ENCODE data around the gene GOLIM4. TPM values are rescaled to one million over a fixed set of nuclear protein-coding genes. Genes with fewer than 3 reads are reported as not detected.
"Not testable (repeated sequence)": the region's sequence is repeated elsewhere in the genome, so short reads cannot be mapped to it uniquely, and the experiment has no call there.

Gene GOLIM4
- total RNA-seq, 2 experiments from 2014 or later: 1.6 to 1.7 TPM

- H3K9me3 Mint-ChIP-seq: peaks cover under 1% of the 10 kb centered on the region
- no peak for DNase-seq
- no peak overlapping the region for H3K4me3 Mint-ChIP-seq
- peaks cover 2% of the 10 kb centered on the region for H3K27me3 Mint-ChIP-seq
- no peak overlapping the region for H3K27ac Mint-ChIP-seq
- no peaks in the 10 kb centered on the region for H3K36me3 Mint-ChIP-seq (ENCODE audit: low read depth)
- peaks cover 18% of the 10 kb centered on the region for H3K4me1 Mint-ChIP-seq
- CTCF ChIA-PET: no interaction called here
- POLR2A ChIA-PET: no interaction called here
These were observed 35.4 kb downstream of the GOLIM4 start for GRCh38 chr3:168060317-168060716.

- no peak for DNase-seq
- peaks cover 18% of the 10 kb centered on the region for H3K4me1 Mint-ChIP-seq
- ChIA-PET POLR2A (no interaction called here), CTCF (no interaction called here)
- no peaks in the 10 kb centered on the region for H3K36me3 Mint-ChIP-seq (ENCODE audit: low read depth)
- H3K9me3 Mint-ChIP-seq: peaks cover 4% of the 10 kb centered on the region
- H3K27me3 Mint-ChIP-seq: peaks cover 2% of the 10 kb centered on the region
- H3K27ac Mint-ChIP-seq: no peak overlapping the region
- H3K4me3 Mint-ChIP-seq: no peak overlapping the region
These were observed 37.2 kb downstream of the GOLIM4 start for GRCh38 chr3:168058481-168058880.

GRCh38 chr3:168056398-168057230 is 39.1 kb downstream of the GOLIM4 start:
- CTCF ChIA-PET; H3K27ac Mint-ChIP-seq; H3K4me3 Mint-ChIP-seq; H3K36me3 Mint-ChIP-seq (ENCODE audit: low read depth); POLR2A ChIA-PET; H3K9me3 Mint-ChIP-seq; H3K27me3 Mint-ChIP-seq; DNase-seq: not testable (repeated sequence)
- H3K4me1 Mint-ChIP-seq: peaks cover 10% of the 10 kb centered on the region

GRCh38 chr3:168054447-168054846 is 41.3 kb downstream of the GOLIM4 start:
- H3K4me3 Mint-ChIP-seq: no peak overlapping the region
- ChIA-PET CTCF (no interaction called here), POLR2A (no interaction called here)
- H3K36me3 Mint-ChIP-seq (ENCODE audit: low read depth): no peaks in the 10 kb centered on the region
- H3K4me1 Mint-ChIP-seq: no peaks in the 10 kb centered on the region
- H3K9me3 Mint-ChIP-seq: peaks cover 4% of the 10 kb centered on the region
- no peak overlapping the region for H3K27ac Mint-ChIP-seq
- no peak for DNase-seq
- no peaks in the 10 kb centered on the region for H3K27me3 Mint-ChIP-seq

GRCh38 chr3:168053115-168053514 is 42.6 kb downstream of the GOLIM4 start:
- Mint-ChIP-seq H3K4me1 (no peaks in the 10 kb centered on the region), H3K9me3 (peaks cover 4% of the 10 kb centered on the region), H3K27me3 (no peaks in the 10 kb centered on the region), H3K27ac (no peak overlapping the region), H3K4me3 (no peak overlapping the region), H3K36me3 (ENCODE audit: low read depth) (no peaks in the 10 kb centered on the region)
- DNase-seq: no peak
- ChIA-PET CTCF (interaction anchor here (0.9 to 1.0 kb wide), 2 partner anchors 12 to 16 kb away, joined by 3 to 4 read pairs; no protein-coding TSS in a partner anchor), POLR2A (no interaction called here)

GRCh38 chr3:168052515-168052914 is 43.2 kb downstream of the GOLIM4 start:
- no peak overlapping the region for H3K27ac Mint-ChIP-seq
- CTCF ChIA-PET: interaction anchor here (0.9 to 1.0 kb wide), 2 partner anchors 11 to 15 kb away, joined by 3 to 4 read pairs; no protein-coding TSS in a partner anchor
- POLR2A ChIA-PET: no interaction called here

GRCh38 chr3:168051531-168052471 is 43.9 kb downstream of the GOLIM4 start:
- H3K27ac Mint-ChIP-seq: no peak overlapping the region
- POLR2A ChIA-PET: no interaction called here

More at GRCh38 chr3:168052515-168052914, 43.2 kb downstream of the GOLIM4 start:
- Mint-ChIP-seq H3K9me3 (peaks cover 4% of the 10 kb centered on the region), H3K4me3 (no peak overlapping the region), H3K36me3 (ENCODE audit: low read depth) (no peaks in the 10 kb centered on the region), H3K27me3 (no peaks in the 10 kb centered on the region), H3K4me1 (no peaks in the 10 kb centered on the region)
- DNase-seq: no peak

GRCh38 chr3:168051070-168051469 is 44.7 kb downstream of the GOLIM4 start:
- H3K27me3 Mint-ChIP-seq: no peaks in the 10 kb centered on the region
- CTCF ChIA-PET: no interaction called here
- H3K27ac Mint-ChIP-seq: no peak overlapping the region

More at GRCh38 chr3:168051531-168052471, 43.9 kb downstream of the GOLIM4 start:
- Mint-ChIP-seq H3K27me3 (no peaks in the 10 kb centered on the region), H3K4me3 (no peak overlapping the region), H3K9me3 (peaks cover 4% of the 10 kb centered on the region), H3K4me1 (no peaks in the 10 kb centered on the region), H3K36me3 (ENCODE audit: low read depth) (no peaks in the 10 kb centered on the region)
- CTCF ChIA-PET: interaction anchor here (0.9 to 1.0 kb wide), 2 partner anchors 11 to 15 kb away, joined by 3 to 4 read pairs; no protein-coding TSS in a partner anchor
- DNase-seq: no peak

GRCh38 chr3:168049367-168049974 is 46.3 kb downstream of the GOLIM4 start:
- Mint-ChIP-seq H3K27me3 (no peaks in the 10 kb centered on the region), H3K4me3 (no peak overlapping the region), H3K9me3 (no peaks in the 10 kb centered on the region), H3K36me3 (ENCODE audit: low read depth) (no peaks in the 10 kb centered on the region), H3K27ac (no peak overlapping the region), H3K4me1 (no peaks in the 10 kb centered on the region)
- CTCF ChIA-PET: no interaction called here
- no peak for DNase-seq
- POLR2A ChIA-PET: no interaction called here

More at GRCh38 chr3:168051070-168051469, 44.7 kb downstream of the GOLIM4 start:
- Mint-ChIP-seq H3K4me3 (no peak overlapping the region), H3K4me1 (no peaks in the 10 kb centered on the region), H3K9me3 (peaks cover 4% of the 10 kb centered on the region), H3K36me3 (ENCODE audit: low read depth) (no peaks in the 10 kb centered on the region)
- no peak for DNase-seq
- POLR2A ChIA-PET: no interaction called here

- Mint-ChIP-seq H3K9me3 (no peaks in the 10 kb centered on the region), H3K27me3 (no peaks in the 10 kb centered on the region), H3K4me1 (no peaks in the 10 kb centered on the region), H3K4me3 (no peak overlapping the region), H3K36me3 (ENCODE audit: low read depth) (no peaks in the 10 kb centered on the region), H3K27ac (no peak overlapping the region)
- no peak for DNase-seq
- ChIA-PET POLR2A (no interaction called here), CTCF (no interaction called here)
These were observed 47.1 kb downstream of the GOLIM4 start for GRCh38 chr3:168048414-168049330.

- CTCF ChIA-PET: no interaction called here
- no peaks in the 10 kb centered on the region for H3K9me3 Mint-ChIP-seq
- POLR2A ChIA-PET: no interaction called here
- H3K4me3 Mint-ChIP-seq: no peak overlapping the region
- H3K4me1 Mint-ChIP-seq: no peaks in the 10 kb centered on the region
- no peaks in the 10 kb centered on the region for H3K27me3 Mint-ChIP-seq
- no peaks in the 10 kb centered on the region for H3K36me3 Mint-ChIP-seq (ENCODE audit: low read depth)
- no peak overlapping the region for H3K27ac Mint-ChIP-seq
- no peak for DNase-seq
These were observed 47.8 kb downstream of the GOLIM4 start for GRCh38 chr3:168047936-168048335.

- POLR2A ChIA-PET: no interaction called here
- Mint-ChIP-seq H3K9me3 (no peaks in the 10 kb centered on the region), H3K4me3 (no peak overlapping the region), H3K36me3 (ENCODE audit: low read depth) (no peaks in the 10 kb centered on the region), H3K4me1 (no peaks in the 10 kb centered on the region), H3K27ac (no peak overlapping the region), H3K27me3 (no peaks in the 10 kb centered on the region)
- CTCF ChIA-PET: no interaction called here
- peak; percentile 37 for DNase-seq
These were observed 48.4 kb downstream of the GOLIM4 start for GRCh38 chr3:168047190-168047795.

All from activated CD4-positive, alpha-beta T cell treated with anti-CD3 and anti-CD28 coated beads, Interleukin-2, amount 10 ng/mL, durations not matched to agents 7 days and 5 days (primary cell).